Epithelial cell of esophagus (primary cell): ENCODE measurements around the gene PTH1R.
A peak's percentile ranks its signal among the peaks of the same experiment; 100 is the strongest.

Experiments used
- DNase-seq: peaks from one replicate; pipeline ENCODE4 v3.0.0; 2010; ENCODE audit warnings: low read depth
- H3K4me3 ChIP-seq: 2 replicates; pipeline ENCODE4 v1.5.1; 2011; ENCODE audit warnings: mild to moderate bottlenecking, low read length, control low read depth
- TF ChIP-seq, protein P1 (sequence below): IDR thresholded peaks from 2 replicates; pipeline ENCODE4 v1.5.1; 2011; ENCODE audit warnings: low read depth, mild to moderate bottlenecking, low read length, control low read depth, inconsistent platforms; ENCODE audit not compliant: insufficient read depth; ENCODE audit errors: missing control alignments

The PTH1R gene

DNA sequence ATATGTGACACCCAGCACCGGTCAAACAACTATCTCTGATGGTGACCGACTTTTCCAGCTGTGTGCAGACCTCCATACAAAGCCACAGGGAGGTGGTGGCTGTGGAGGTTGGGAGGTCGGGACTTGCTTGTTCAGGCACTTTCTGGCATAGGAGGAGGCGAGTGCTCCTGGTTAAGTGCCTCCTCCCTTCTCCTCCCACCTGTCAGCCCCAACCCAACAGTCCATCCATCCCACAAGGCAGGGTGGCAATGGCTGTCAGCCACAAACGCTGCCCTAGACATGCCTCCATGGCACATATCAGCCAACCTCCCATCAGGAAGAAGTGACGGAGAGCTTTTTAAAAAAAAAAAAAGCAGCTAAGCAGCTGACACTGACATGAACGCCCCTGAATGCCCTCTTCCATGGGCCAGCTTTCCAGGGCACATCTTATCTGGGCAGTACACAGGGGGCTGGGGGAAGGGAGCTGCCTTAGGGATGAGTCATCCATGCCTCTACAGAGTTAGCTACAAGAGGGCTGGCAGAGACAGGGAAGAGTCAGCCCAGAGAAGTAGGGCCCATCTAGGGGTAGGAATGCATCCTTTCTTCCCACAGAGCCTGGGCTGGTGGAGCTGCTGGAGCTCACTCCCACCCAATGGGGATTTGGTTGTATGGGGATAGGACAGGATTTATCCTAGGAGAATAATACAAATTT is 57.8 kb downstream of the PTH1R start:
- TF ChIP-seq, protein P1, sequence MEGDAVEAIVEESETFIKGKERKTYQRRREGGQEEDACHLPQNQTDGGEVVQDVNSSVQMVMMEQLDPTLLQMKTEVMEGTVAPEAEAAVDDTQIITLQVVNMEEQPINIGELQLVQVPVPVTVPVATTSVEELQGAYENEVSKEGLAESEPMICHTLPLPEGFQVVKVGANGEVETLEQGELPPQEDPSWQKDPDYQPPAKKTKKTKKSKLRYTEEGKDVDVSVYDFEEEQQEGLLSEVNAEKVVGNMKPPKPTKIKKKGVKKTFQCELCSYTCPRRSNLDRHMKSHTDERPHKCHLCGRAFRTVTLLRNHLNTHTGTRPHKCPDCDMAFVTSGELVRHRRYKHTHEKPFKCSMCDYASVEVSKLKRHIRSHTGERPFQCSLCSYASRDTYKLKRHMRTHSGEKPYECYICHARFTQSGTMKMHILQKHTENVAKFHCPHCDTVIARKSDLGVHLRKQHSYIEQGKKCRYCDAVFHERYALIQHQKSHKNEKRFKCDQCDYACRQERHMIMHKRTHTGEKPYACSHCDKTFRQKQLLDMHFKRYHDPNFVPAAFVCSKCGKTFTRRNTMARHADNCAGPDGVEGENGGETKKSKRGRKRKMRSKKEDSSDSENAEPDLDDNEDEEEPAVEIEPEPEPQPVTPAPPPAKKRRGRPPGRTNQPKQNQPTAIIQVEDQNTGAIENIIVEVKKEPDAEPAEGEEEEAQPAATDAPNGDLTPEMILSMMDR, result peak; percentile 80
- peak; percentile 94 for DNase-seq
- H3K4me3 ChIP-seq, result no peak overlapping the region

DNA sequence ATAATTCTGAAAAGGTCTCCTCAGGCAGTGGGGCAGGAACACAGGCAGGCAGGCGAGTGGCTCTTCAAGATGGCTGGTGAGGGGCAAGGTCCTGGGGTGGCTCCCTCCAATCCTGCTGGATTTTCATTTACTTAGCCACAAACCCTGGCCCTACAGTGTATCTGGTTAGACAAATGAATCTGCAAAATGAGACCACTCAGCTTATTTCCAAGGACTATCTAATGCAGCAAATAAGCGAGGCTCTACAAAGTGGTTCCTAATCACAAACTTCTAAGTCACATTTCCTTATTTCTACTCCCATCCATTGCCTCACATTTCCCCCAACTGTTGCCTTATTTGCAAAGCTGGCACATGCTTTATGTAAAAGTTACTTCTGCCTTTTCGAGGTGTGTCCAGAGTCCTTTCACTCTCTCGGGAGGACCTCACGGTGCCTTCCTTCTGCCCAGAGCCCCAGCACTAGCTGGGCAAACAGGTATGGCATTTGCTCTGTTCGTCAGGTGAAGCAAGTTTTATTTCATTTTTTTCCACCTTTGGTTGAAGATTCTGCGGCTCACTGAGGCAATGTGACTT is 58.6 kb downstream of the PTH1R start:
- no peak overlapping the region for H3K4me3 ChIP-seq
- TF ChIP-seq, protein P1, result no peak
- DNase-seq, result no peak

DNA sequence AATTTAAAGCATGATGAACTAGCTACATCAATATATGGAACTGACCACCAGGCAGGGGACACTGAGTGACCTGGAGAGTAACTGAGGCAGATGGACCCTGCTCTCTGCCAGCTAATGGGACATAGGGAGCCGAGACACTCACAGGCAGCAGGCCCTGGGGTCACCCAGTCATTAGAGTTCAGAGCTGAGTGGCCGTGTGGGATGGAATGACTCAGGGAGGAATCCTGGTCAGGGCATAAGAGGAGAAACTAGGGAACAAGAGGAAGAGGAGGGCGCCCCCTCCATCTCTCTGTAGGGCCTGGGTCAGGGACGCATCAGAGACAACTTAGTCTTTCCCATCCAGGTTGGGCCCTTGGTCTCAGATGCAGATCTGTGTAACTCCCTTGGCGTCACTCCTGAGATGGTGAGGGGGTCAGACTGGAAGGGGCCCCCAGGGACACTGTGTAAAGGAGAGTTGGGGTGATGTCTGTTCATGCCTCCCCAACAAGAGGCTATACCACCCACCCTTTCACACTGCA is 59.3 kb downstream of the PTH1R start:
- H3K4me3 ChIP-seq, result no peak overlapping the region
- TF ChIP-seq, protein P1, result no peak
- DNase-seq, result no peak

DNA sequence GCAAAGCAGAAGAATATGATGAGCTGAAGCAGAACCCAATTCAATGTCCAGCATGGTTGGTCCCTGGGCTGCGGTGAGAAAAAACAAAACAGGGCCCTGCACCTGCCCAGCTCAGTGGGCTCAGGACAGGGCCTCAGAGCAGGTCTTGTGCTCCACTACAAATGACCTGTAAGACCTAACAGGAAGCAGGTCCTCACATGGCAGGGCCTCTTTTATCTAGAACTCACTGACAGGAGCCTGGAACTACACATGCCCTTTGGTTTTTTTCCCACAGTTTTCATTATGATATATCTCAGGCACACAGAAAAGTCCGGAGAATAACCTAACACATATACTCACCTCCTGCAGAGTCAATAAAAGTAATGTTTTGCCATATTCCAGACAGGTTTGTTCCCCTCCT is 60.6 kb downstream of the PTH1R start:
- DNase-seq, result no peak
- TF ChIP-seq, protein P1, result no peak
- H3K4me3 ChIP-seq, result no peak overlapping the region

DNA sequence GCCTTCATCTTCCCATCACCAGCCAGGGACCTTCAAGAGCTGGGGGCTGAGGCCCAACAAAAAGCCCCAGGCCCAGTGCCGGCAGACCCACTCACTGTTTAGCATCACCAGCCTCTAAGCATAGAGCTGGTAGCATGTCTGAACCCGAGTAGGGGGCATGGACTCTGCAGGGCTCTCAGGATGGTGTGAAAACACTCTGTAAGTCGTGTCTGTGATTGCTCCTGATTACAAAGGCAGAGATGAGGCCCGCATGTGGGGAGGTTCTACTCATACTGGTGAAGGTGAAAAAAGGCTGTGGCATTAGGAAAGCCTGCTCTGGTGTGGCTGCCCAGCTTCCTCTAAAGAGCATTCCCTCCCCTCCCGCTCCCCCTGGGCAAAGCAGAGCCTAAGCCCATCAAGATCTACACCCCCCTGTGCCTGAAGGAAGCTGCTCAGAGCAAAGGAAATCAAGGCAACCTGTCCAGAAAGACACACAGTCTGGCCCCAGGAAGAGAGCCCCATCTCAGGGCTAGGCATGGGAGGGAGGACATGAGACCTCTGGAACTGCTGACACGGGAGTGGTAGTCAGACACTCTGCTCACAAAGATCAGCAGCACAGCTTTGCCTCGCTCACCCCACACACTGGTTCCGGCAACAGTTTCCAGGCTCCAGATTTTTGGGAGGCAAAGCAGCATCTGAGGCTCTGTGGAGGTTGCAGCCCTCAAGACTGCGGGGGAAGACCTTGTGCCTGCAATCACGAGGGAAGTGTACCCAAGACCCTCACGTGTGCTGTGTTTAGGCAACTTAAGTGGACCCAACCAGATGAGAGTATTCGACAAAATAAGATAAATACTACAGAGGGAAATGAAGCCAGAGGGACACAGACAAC is 62.3 kb downstream of the PTH1R start:
- DNase-seq, result no peak
- TF ChIP-seq, protein P1, result no peak
- H3K4me3 ChIP-seq, result no peak overlapping the region

DNA sequence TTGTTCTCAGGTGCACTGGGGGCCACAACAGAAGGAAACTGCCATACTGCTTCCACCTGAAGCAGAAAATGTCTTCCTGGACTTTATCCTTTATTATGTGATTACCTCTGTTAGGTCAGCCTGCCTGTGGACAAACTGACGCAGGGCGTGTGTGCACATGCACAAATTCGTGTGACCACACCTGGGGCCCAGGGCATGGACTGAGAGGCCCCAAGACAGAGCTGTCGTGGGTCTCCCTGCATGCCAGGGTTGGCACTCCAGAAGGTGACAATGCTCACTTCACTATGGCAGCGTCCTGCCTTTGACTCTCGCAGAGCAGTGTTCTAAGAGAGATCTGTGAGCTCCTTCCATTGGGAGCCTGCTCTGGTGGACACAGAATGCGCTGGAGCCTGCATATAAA is 64.6 kb downstream of the PTH1R start:
- TF ChIP-seq, protein P1, result no peak
- H3K4me3 ChIP-seq, result no peak overlapping the region
- DNase-seq, result no peak
